Inflammatory macrophage treated with lipopolysaccharide for 4 hours (primary cell): ENCODE measurements around the gene MIPOL1.

Experiments
- DNase-seq: peaks from one replicate; pipeline ENCODE4 v3.0.0-alpha.2; 2020

Gene MIPOL1

GRCh38 chr14:37589715-37590427 lies 392.1 kb downstream of the MIPOL1 start:
- no peak for DNase-seq

- no peak for DNase-seq
Observed at GRCh38 chr14:37590428-37591139, 392.8 kb downstream of the MIPOL1 start.

DNA sequence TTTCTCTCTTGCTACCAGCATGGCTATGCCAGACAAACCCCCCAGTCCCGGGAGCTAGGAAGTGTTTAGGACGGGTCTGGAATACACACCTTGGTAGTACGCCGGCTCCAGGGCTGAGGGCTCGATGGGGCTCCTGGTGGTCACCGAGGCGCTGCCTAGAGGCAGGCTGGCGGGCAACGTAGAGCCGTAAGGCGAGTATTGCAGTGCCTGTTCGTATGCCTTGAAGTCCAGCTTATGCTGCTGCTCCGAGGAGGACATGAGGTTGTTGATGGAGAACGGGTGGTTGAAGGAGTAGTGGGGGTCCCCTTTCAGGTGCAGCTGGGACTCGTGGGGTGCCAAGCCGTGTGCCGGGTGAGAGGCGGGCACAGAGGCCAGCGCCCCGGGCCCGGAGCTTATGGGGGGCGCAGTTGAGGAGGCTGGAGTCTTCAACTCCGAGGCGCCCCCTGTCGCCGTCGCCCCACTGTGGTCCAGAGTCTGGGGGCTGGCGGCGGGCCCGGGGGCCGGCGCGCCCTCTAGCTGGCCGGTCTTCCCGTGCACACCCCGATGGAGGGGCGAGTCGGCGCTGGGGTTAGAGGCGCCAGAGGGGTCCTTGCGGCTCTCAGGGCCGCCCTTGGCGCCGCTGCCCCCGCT lies 393.7 kb downstream of the MIPOL1 start:
- no peak for DNase-seq

- DNase-seq = no peak
Observed at GRCh38 chr14:37591941-37592481, 394.3 kb downstream of the MIPOL1 start.

GRCh38 chr14:37592482-37593408 lies 395.0 kb downstream of the MIPOL1 start:
- no peak for DNase-seq

GRCh38 chr14:37593511-37594237 lies 395.9 kb downstream of the MIPOL1 start:
- DNase-seq = no peak

GRCh38 chr14:37594238-37594970 lies 396.7 kb downstream of the MIPOL1 start:
- DNase-seq = peak; percentile 57

DNA sequence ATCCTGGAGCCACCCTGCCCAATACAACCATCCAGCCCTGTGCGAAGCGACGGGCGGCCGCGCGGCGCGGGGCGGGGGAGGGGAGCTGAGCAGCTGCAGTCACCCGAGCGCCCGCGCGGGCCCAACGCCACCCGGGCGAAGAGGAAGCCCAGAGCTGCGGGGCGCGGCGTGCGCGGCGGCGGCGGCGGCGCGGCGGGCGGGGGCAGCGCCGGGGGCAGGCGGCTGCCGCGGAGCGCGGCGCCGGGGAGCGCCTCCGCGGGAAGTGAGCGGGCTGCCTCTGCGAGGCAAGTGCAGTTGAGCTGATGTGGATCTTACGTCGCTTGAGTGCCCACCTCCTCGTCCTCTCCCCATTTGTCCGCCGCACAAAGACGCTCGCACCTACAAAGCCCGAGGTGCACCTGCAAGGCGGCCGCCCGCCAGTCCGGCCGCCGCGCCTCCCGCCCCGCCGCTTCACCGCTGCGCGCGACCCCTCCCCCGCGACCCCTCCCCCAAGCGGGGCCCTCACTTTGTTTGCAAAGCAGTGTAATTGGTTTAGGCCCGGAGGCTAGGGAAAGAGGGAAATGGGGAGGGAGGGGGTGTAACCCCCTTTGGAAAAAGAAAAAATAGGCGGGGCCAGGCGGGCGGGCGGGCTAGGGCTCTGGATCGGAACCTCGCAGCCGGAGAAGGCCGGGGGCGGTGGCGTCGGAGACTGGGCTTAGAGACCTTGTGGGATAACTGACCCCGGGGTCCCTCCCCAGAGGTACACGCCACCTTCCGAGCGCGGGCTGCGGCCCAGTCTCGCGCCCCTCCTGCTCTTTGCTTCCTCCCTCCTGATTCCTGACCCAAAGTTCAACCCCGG lies 397.5 kb downstream of the MIPOL1 start, which contains the start of the genes FOXA1 and TTC6:
Gene FOXA1, minus strand, starts transcription at position 279 of the 838 bp plus-strand sequence. Its CDS starts 277 bp downstream, at position 2.
Gene TTC6, plus strand, starts transcription at position 659 of the 838 bp plus-strand sequence. CDS start 26,436 bp downstream, outside the sequence.
- peak; percentile 13 for DNase-seq

GRCh38 chr14:37595809-37596621 lies 398.3 kb downstream of the MIPOL1 start:
- DNase-seq = peak; percentile 22

- DNase-seq = no peak
Observed at GRCh38 chr14:37596790-37597472, 399.2 kb downstream of the MIPOL1 start.

- DNase-seq = no peak
Observed at GRCh38 chr14:37597538-37597913, 399.8 kb downstream of the MIPOL1 start.

DNA sequence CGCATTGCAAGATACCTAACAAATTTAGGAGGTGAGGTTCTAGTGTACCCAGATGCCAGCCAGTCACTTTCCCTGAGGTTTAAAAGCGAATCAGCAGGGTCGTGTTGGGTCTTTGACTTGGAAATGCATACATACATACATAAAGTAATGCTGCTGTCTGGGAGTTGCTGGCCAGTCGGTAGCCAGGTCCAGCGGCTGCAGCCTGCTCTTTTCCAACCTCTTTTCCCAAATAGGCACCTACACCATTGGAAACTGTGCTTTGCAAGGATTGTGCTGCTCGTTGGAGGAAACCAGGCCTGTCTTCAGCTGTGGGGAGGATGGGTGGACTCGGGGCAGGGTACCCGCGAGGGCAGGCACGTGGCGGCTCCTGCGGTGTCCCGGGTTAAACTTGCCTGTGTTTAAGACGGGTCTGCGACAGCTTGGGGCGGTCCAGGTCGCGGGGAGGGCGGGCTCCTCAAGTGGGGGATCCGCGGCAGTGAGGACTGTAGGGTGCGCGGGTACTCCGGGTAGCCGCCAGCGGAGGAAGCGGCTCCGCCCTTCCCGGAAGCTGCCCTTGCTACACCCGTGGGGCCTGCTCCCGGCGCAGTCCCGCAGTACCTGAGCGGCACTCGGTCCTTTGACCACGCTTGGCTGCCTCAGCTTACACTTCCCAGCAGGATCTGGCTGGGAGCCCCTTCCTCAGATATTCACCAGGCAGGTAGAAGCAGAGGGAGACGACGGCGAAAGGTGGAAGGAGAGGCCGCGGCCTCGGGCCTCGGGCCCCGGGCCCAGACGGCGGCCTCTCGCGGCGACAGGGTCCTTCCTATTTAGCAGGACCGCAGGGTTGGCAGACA lies 400.4 kb downstream of the MIPOL1 start:
- no peak for DNase-seq

GRCh38 chr14:37598747-37599506 lies 401.2 kb downstream of the MIPOL1 start:
- no peak for DNase-seq

DNA sequence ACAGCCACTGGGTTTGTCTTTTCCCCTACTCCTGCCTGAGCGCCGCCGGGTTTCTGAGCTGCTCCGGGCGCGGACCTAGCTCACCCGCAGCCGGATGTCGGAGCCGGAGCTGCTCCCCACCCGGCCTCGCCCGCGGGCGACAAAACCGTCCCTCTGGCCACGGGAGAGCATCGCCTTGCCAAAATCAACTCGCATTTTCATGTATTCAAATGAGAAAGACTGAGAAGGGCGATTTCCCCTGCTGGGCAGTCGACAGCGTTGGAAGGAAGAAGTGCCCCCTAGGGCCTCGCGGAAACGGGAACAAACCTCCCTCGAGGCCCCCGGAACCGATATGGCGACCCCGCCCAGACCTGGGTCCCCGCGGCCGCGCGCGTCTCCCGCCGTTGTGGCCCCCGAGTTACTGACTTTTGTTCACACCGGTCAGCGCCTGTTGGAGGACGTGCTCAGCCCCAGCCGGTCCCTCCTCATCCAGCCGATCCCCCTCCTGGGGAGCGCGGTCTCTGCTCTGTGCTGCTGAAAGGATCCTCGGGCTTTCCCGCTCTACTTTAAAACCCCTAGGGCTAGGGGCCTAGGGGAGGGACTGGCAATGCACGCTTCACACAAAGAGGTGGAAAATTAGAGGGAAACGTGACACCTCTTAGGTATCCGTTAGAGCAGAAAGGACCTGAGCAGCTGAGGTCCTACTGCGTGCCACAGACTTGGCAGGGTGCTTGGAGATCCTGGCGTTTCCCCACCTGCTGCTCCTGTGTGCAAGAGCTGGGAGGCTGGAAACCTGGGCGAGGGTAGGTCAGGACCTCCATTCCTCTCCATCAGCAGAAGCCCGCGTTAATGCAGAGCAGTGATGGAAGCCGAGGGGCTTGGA lies 402.0 kb downstream of the MIPOL1 start:
- no peak for DNase-seq

DNA sequence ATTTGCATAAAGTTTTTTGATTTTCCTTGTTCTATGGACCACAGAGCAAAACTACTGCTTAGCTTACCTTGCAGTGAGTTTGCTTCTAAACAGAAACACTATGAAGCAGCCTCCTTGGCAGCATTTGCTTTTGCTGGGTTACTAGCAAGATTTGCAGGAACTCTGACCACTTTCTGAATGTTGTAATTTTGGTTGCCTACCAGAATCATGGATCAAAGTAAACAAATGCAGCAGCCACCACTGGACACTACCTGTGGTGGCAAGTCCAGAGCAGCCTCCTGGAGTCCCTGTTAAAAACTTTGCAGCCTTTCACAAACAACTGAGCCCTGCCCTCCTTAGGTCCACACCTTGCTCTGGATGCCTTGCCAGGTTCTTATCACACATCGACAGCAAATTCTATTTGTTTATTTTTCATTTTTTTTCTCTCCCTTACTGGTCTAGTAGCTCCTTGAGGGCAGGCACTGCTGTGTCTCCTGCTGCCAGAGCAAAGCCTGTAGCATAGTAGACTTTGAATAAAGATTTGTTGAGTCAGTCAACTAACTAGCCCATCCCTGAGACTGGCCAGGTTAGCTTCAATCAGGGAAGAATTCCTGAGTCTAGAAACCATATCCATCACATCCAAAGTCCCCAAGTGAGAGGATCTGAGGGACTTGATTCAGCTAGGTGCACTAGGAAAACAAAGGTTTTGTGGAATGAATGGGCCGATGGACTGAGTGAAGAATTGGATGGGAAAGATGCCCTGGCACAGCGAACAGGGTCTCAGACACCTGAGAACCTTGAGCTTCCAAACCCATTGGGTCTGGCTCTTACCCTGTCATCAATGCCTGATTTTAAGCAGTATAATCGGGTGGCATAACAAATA lies 403.4 kb downstream of the MIPOL1 start:
- DNase-seq = no peak
